SK-N-SH treated with all-trans-retinoic acid at 6 μM for 48 hours (cell line): ENCODE results near the gene POLK.

Source experiments
- ATAC-seq: fragments of 200-7000 bp; cut with Tn5 transposase; 3 replicates; pipeline ENCODE4 v1.9.1; 2020; ENCODE audit warnings: mild to moderate bottlenecking, moderate library complexity
- BACH2 ChIP-seq: fragments of 250-450 bp; sonication (Bioruptor Pico); IDR thresholded peaks from 2 replicates; pipeline ENCODE4 v1.9.0; 2021; ENCODE audit warnings: mild to moderate bottlenecking, borderline replicate concordance
- CREB5 ChIP-seq: fragments of 250-450 bp; sonication (Bioruptor Pico); IDR thresholded peaks from 2 replicates; pipeline ENCODE4 v1.5.1; 2020; ENCODE audit warnings: low read depth, mild to moderate bottlenecking, moderate library complexity
- CSDC2 ChIP-seq: fragments of 250-450 bp; sonication (Bioruptor Pico); IDR thresholded peaks from 2 replicates; pipeline ENCODE4 v1.5.0; 2020; ENCODE audit warnings: mild to moderate bottlenecking, moderate library complexity
- ESRRG ChIP-seq: fragments of 250-450 bp; sonication (Bioruptor Pico); IDR thresholded peaks from 2 replicates; pipeline ENCODE4 v1.6.1; 2021; ENCODE audit warnings: mild to moderate bottlenecking
- GLIS3 ChIP-seq: fragments of 250-450 bp; sonication (Bioruptor Pico); IDR thresholded peaks from 2 replicates; pipeline ENCODE4 v1.5.0; 2020; ENCODE audit warnings: mild to moderate bottlenecking, moderate library complexity
- OSR1 ChIP-seq: fragments of 250-450 bp; sonication (Bioruptor Pico); IDR thresholded peaks from 2 replicates; pipeline ENCODE4 v1.8.0; 2022; ENCODE audit warnings: moderate library complexity, mild to moderate bottlenecking, inconsistent platforms
- PPARA ChIP-seq: fragments of 250-450 bp; sonication (Bioruptor Pico); IDR thresholded peaks from 2 replicates; pipeline ENCODE4 v1.5.0; 2020; ENCODE audit warnings: mild to moderate bottlenecking, borderline replicate concordance
- RARB ChIP-seq: fragments of 250-450 bp; sonication (Bioruptor Pico); IDR thresholded peaks from 2 replicates; pipeline ENCODE4 v1.8.0; 2021; ENCODE audit warnings: mild to moderate bottlenecking, moderate library complexity
- TOX ChIP-seq: fragments of 250-450 bp; sonication (Bioruptor Pico); IDR thresholded peaks from 2 replicates; pipeline ENCODE4 v1.8.0; 2021; ENCODE audit warnings: mild to moderate bottlenecking, moderate library complexity, borderline replicate concordance
- TSHZ2 ChIP-seq: fragments of 250-450 bp; sonication (Bioruptor Pico); IDR thresholded peaks from 2 replicates; pipeline ENCODE4 v1.5.0; 2020; ENCODE audit warnings: mild to moderate bottlenecking, moderate library complexity
- ZC3H10 ChIP-seq: fragments of 250-450 bp; sonication (Bioruptor Pico); IDR thresholded peaks from 2 replicates; pipeline ENCODE4 v1.5.1; 2021; ENCODE audit warnings: mild to moderate bottlenecking, moderate library complexity
- ZFP3 ChIP-seq: fragments of 250-450 bp; sonication (Bioruptor Pico); IDR thresholded peaks from 2 replicates; pipeline ENCODE4 v1.5.0; 2020; ENCODE audit warnings: mild to moderate bottlenecking, moderate library complexity
- ZFP30 ChIP-seq: fragments of 450-650 bp; formaldehyde crosslinking; IDR thresholded peaks from 2 replicates; pipeline ENCODE4 v1.5.0; 2022; ENCODE audit warnings: mild to moderate bottlenecking, moderate library complexity
- ZNF565 ChIP-seq: fragments of 450-650 bp; formaldehyde crosslinking; conservative IDR thresholded peaks from 2 replicates; pipeline ENCODE4 v1.5.0; 2020; ENCODE audit warnings: low read depth, mild to moderate bottlenecking, moderate library complexity
- ZNF70 ChIP-seq: fragments of 450-650 bp; formaldehyde crosslinking; IDR thresholded peaks from 2 replicates; pipeline ENCODE4 v1.5.0; 2020; ENCODE audit warnings: mild to moderate bottlenecking, moderate library complexity
- ZNF8 ChIP-seq: fragments of 450-650 bp; formaldehyde crosslinking; IDR thresholded peaks from 2 replicates; pipeline ENCODE4 v1.5.0; 2020; ENCODE audit warnings: mild to moderate bottlenecking, moderate library complexity
- TF ChIP-seq, protein P1 (sequence below): fragments of 250-450 bp; sonication (Bioruptor Pico); IDR thresholded peaks from 2 replicates; pipeline ENCODE4 v1.8.0; 2020; ENCODE audit warnings: mild to moderate bottlenecking, moderate library complexity, borderline replicate concordance

The POLK gene

GRCh38 chr5:75536147-75536546 is 24.5 kb downstream of the POLK start:
- TF ChIP-seq TSHZ2 (CRISPR knock-in tag), result no peak
- TF ChIP-seq ESRRG, result no peak
- TF ChIP-seq ZNF70 (CRISPR knock-in tag), result no peak
- TF ChIP-seq CREB5 (CRISPR knock-in tag), result no peak
- TF ChIP-seq GLIS3 (CRISPR knock-in tag), result no peak
- no peak for TF ChIP-seq CSDC2 (CRISPR knock-in tag)
- ATAC-seq, result no peak

DNA sequence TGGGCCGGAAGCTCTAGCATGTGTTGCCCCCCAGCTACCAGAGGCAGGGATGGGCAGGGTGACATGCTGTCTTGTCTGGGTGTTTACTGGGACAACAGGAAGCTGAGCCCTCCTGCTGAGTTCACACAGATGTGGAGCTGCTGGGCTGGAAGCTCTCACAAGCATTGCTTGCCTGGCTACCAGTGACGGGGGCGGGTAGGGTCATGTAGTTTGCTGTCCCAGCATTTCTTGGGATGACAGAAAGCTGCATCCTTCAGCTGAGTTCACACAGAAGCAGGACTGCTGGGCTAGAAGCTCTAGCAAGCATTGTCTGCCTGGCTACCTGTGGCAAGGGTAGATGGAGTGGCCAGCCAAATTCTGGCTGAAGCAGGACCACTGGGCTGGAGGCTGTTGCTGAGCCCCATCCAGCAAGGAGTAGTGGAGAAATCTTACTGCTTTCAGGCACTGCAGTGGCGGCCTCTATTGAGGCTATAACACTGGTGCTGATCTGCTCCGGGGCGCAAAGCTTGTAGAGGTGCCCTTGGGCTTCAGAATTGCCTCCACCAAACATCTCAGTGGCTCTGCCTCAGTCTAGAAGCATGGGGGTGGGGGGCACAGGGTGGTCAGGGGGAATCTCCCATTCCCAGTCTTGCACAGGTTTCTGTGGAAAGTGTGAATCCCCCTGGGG is 25.1 kb downstream of the POLK start:
- no peak for ATAC-seq
- TF ChIP-seq CSDC2 (CRISPR knock-in tag), result no peak
- no peak for TF ChIP-seq ZFP3 (CRISPR knock-in tag)
- TF ChIP-seq BACH2 (CRISPR knock-in tag), result no peak
- TF ChIP-seq ZNF565 (CRISPR knock-in tag), result no peak
- no peak for TF ChIP-seq ZNF70 (CRISPR knock-in tag)
- TF ChIP-seq CREB5 (CRISPR knock-in tag), result no peak
- no peak for TF ChIP-seq PPARA

DNA sequence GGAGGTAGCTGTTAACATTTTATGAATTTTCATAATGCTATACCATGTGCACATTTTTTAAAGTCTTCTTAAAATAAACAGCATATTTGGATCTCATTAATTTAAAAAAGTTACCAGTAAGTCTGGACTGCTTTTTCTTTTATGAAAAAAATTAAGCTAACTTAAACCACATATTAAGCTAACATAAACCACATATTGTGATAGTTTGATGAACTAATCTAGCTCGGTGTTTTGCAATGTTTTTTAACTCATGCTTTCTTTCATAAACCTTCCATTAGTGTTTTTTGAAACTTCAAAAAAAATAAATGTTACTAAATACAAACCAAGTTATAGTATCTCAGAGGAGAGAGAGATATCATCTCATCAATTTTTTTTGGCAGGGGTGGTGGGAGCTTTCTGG is 26.5 kb downstream of the POLK start:
- TF ChIP-seq TSHZ2 (CRISPR knock-in tag), result no peak
- TF ChIP-seq GLIS3 (CRISPR knock-in tag), result no peak
- TF ChIP-seq CREB5 (CRISPR knock-in tag), result no peak
- ATAC-seq, result no peak

DNA sequence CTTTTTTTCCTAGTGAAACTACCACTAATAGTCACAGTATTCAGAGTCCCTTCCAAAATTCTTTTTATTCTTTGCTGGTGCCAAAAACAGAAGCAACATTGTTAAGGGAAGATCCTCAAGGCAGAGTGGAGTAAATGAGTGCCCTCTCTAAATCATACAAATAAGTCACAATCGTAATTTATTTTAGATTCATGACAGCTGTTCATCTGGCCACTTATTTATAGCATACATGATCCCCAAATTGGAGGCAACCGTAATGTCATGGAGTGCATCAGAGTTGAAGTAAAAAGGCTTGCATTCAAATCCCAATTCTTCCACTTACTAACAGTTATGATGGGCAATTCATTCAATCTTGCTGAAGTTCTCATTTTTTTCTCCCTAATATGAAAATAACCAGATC is 33.4 kb downstream of the POLK start:
- TF ChIP-seq, protein P1, sequence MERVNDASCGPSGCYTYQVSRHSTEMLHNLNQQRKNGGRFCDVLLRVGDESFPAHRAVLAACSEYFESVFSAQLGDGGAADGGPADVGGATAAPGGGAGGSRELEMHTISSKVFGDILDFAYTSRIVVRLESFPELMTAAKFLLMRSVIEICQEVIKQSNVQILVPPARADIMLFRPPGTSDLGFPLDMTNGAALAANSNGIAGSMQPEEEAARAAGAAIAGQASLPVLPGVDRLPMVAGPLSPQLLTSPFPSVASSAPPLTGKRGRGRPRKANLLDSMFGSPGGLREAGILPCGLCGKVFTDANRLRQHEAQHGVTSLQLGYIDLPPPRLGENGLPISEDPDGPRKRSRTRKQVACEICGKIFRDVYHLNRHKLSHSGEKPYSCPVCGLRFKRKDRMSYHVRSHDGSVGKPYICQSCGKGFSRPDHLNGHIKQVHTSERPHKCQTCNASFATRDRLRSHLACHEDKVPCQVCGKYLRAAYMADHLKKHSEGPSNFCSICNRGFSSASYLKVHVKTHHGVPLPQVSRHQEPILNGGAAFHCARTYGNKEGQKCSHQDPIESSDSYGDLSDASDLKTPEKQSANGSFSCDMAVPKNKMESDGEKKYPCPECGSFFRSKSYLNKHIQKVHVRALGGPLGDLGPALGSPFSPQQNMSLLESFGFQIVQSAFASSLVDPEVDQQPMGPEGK (CRISPR knock-in tag), result no peak
- TF ChIP-seq ZNF70 (CRISPR knock-in tag), result no peak
- TF ChIP-seq RARB (CRISPR knock-in tag), result no peak
- no peak for TF ChIP-seq OSR1 (CRISPR knock-in tag)
- TF ChIP-seq GLIS3 (CRISPR knock-in tag), result no peak
- TF ChIP-seq ZNF8 (CRISPR knock-in tag), result no peak
- no peak for TF ChIP-seq ZFP30 (CRISPR knock-in tag)
- TF ChIP-seq ESRRG, result no peak
- TF ChIP-seq TSHZ2 (CRISPR knock-in tag), result no peak
- no peak for TF ChIP-seq ZC3H10 (CRISPR knock-in tag)
- no peak for TF ChIP-seq PPARA
- TF ChIP-seq TOX (CRISPR knock-in tag), result no peak
- ATAC-seq, result no peak
